RWPE1 (cell line): ENCODE results near the gene RTN4.
A peak's percentile ranks its signal among the peaks of the same experiment; 100 is the strongest.

ENCODE experiments used
- CTCF ChIA-PET: fragments of 350-600 bp; sonication (Branson Sonifier 250); formaldehyde crosslinking; extraction: SDS; loops from one replicate; lab custom pipeline; 2021; lab: Yijun Ruan, JAX
- POLR2A ChIA-PET: fragments of 400-600 bp; formaldehyde crosslinking; extraction: SDS; loops from one replicate; lab custom pipeline; 2020; ENCODE audit warnings: antibody characterized with exemption; ENCODE audit not compliant: low non-redundant PET; lab: Yijun Ruan, JAX
- DNase-seq: peaks from one replicate; pipeline ENCODE4 v3.0.0; 2012; ENCODE audit warnings: low spot score
- H3K27ac ChIP-seq: fragments of 450-650 bp; 2 replicates; pipeline ENCODE4 v1.5.1; 2017
- CTCF ChIP-seq: fragments of 450-650 bp; conservative IDR thresholded peaks from 2 replicates; pipeline ENCODE4 v1.5.1; 2017; ENCODE audit warnings: low read depth, mild to moderate bottlenecking

The RTN4 gene

DNA sequence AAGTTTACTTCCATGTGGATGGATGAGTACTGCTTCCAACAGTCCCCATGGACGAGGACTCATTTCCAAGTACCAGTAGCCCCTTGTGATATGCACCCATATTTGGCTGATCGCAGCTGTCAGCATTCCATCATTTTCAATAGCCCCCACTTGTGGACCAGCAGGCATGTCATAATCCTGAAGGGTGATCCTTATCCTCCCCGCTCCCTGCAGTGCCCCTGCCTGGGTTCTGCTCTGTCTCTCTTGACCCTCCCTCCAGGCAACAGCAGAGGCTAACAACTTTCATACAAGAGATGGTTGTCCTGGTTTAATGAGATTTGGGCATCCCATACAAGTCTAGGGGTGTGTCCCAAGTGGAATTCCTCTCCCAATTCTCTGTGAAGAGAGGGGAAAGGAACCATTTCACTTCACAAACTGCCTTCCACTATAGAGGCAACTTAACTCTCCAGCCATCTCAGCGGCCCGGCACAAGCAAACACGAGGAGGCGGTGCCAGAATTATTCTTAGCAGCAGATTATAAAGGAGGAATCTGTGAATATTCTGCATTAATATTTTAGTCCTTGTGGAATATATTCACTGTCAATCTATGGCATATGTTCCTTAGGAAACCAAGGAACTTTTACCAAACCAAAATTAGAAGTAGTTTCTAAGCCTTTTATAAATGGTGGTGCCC, 110.7 kb downstream of the RTN4 start:
- no peak for TF ChIP-seq CTCF
- DNase-seq: no peak
- ChIA-PET CTCF (no interaction called here), POLR2A (no interaction called here)
- H3K27ac ChIP-seq: no peak overlapping the region

GRCh38 chr2:54936766-54937165, 113.5 kb downstream of the RTN4 start:
- TF ChIP-seq CTCF: no peak

GRCh38 chr2:54935389-54935788, 114.9 kb downstream of the RTN4 start:
- DNase-seq: no peak
- CTCF ChIA-PET: interaction anchor here (0.6 kb wide), 1 partner anchor 129 kb away, joined by 5 read pairs; no protein-coding TSS in a partner anchor
- no peak overlapping the region for H3K27ac ChIP-seq
- POLR2A ChIA-PET: no interaction called here
- TF ChIP-seq CTCF: no peak

More at GRCh38 chr2:54936766-54937165, 113.5 kb downstream of the RTN4 start:
- CTCF ChIA-PET: interaction anchor here (0.6 kb wide), 1 partner anchor 249 kb away, joined by 4 read pairs; no protein-coding TSS in a partner anchor
- 0 out of 2 replicates have a peak overlapping the region, but pooled peaks have one; percentile 19 for H3K27ac ChIP-seq
- DNase-seq: no peak
- POLR2A ChIA-PET: no interaction called here

- no peak for TF ChIP-seq CTCF
- CTCF ChIA-PET: no interaction called here
- no peak for DNase-seq
- POLR2A ChIA-PET: no interaction called here
- H3K27ac ChIP-seq: no peak overlapping the region
Measured at GRCh38 chr2:54931473-54931872, 118.8 kb downstream of the RTN4 start.

GRCh38 chr2:54928719-54929118, 121.5 kb downstream of the RTN4 start:
- peak overlapping the region; percentile 80 for H3K27ac ChIP-seq
- ChIA-PET CTCF (no interaction called here), POLR2A (no interaction called here)
- DNase-seq: no peak
- TF ChIP-seq CTCF: no peak

DNA sequence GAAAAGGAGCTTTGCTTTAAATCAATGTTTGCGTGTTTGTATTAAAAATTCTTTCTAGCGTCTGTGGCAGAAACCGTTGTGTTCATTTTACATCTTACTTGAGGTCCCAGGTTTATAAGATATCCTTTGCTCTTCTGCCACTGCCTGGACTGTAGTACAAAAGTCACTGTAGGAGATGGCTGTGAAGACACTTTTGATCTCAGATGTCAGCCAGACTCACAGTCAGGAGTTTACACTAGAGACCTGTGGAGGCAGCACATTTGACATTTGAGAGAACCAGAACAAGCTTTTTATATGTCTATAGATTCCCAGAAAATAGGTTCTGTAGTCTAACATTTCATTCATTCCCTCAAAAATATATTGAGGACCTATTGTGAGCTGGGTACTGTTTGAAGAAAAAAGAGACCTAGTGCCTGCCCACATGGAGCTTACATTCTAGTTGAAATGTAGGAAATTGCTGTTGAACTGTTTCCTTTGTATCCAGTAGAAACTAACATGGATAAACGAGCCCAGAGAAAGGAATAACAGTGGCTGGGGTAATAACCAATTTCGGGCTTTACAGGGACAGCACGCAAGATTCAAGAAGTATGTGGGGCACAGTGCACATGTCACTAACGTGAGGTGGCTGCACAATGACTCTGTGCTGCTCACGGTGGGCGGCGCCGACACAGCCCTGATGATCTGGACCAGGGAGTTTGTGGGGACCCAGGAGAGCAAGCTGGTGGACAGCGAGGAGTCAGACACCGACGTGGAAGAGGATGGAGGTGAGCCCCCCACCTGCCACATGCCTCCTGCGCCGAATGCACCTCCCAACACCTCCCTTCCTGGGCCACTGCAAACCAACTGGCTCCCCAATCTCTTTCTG, 122.3 kb downstream of the RTN4 start:
- POLR2A ChIA-PET: no interaction called here

More for the DNA sequence above, 122.3 kb downstream of the RTN4 start:
- CTCF ChIA-PET: no interaction called here
- peak overlapping the region; percentile 80 for H3K27ac ChIP-seq
- DNase-seq: no peak
- no peak for TF ChIP-seq CTCF
